ENCODE results near the gene IGF1R.
"Not testable (repeated sequence)": the region's sequence is repeated elsewhere in the genome, so short reads cannot be mapped to it uniquely, and the experiment has no call there.

IGF1R gene

DNA sequence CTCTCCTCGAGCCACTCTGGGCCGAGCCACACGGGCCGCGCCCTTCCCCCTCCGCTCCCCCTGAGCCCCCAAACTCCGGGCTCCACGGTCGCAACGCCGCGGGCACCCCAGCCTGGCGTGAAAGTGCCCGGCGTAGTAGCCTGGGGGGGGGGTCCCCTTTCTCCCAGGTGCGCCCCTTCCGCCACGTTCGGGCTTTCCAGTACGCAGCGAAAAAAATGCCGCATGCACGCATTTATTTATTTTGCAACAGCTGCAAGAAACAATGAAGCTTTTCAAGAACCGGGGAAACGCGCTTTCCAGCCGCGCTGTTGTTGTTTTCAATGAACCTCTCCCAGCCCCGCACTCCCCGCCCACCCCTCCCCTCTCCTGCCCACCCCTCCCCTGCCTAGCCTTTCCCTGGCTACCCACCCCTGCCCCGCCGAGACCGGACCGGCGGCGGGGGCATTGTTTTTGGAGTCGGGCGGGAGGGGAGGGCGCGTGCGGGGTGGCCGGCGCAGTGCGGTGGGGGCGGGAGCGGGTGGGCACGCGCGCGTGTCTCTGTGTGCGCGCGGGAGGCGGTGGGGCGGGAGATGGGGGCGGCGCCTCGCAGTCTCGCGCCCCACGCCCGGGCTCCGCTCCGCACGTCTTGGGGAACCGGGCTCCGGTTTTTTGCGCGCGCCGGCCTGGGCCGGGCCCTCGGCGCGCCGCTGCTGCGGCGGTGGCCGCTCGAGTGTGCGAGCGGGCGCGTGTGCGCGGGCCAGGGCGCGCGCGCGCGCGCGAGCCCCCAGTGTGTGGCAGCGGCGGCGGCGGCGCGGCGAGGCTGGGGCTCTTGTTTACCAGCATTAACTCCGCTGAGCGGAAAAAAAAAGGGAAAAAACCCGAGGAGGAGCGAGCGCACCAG, at the start of gene IGF1R:
IGF1R (plus strand) TSS at position 766 of the 880 bp plus-strand sequence. CDS start 1,043 bp downstream, outside the sequence.
- TF ChIP-seq POLR2A (IDR thresholded peaks at IDR 0.05; ENCODE audit: low read length), result no peak
- TF ChIP-seq GATA1 (IDR thresholded peaks at IDR 0.05; ENCODE audit: low read depth, low read length), result no peak
- DNase-seq, result peak; percentile 93 to 96

DNA sequence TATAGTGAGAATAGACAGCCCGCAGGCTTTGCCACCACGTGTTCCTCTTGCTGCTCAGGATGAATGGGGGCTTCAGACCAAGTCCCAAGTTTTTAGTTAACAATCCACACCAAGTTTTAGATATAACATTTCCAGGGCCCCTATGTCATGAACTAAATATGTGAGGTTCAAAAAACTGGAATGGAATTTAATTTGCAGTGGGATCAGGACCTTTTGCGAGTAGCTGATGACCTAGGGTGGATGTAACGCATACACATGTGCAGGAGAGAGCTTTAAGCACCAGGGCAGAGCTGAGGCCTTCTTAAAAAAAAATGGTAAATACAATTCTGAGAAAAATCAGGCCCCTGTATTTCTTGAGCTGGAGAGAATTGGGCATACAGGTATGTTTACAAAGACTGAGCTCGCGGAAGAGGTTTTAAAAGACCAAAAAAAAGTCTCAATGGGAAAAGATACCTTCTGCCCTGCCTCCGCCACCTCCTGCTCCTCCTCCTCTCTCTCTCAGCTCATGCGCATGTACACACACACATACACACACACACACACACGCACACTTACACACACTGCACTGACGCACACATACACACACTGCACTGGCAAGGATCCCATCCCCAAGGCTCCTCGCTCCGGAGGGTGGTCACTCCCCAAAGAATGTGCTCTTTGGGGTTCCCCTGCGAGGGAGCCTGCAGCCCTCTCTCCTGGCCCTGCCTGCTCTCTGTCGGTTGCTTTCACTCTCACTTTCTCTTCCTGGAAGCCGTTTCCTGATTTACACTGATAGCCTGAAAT, 48.2 kb upstream of the IGF1R start:
- peak in 1 of 2 experiments; percentile 5 for DNase-seq

DNA sequence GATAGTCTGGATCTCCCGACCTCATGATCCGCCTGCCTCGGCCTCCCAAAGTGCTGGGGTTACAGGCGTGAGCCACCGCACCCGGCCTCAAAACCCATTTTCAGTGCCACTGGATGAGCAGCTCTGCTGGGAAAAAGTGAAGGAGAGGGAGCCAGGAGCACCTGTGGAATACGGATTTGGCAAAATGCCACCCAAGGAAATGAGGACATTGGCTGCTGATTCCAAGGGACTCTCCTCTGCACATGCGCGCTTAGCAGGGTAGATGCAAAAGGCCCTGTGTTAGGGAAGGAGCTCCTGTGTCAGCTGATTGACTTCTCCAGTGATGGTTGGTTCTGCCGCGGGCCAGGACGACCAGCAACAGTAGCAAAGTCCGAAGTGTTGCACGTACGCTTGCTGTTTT, 43.4 kb upstream of the IGF1R start:
- TF ChIP-seq GATA1 (IDR thresholded peaks at IDR 0.05; ENCODE audit: low read depth, low read length) (no peak), POLR2A (IDR thresholded peaks at IDR 0.05; ENCODE audit: low read length) (no peak)
- no peak for DNase-seq

More for the DNA sequence above, 48.2 kb upstream of the IGF1R start:
- no peak for TF ChIP-seq GATA1 (IDR thresholded peaks at IDR 0.05; ENCODE audit: low read depth, low read length)

DNA sequence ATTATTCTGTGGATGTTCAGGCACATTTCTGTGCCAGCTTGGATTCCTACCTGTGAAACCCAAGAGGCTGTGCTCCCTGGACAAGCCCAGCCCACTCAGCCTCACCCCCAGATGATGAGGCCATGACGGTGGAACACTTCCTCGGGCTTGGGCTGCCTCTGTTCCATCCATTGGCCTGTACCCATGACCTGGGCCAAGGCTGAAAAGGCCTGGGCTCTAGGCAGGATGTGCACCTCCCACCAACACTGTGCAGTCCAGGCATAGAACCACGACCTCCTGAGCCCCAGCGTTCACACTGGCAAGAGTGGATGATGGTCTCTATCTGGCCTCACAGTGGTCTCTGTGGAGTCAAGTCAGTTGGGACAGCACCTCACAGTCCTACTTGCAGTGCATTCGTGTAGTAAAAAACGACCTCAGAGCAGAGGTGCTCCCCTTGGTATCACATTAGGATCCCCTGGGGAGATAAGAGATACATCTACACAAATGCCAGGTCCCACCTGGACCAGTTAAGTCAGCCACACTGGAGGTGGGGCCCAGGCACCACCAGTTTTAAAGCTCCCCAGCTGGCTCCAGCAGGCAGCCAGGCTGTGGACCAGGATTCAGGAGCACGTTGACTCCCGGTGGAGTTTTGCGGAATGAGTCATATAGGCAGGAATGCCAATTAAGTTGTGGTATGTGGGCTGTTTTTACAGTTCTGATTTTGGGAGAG, 39.0 kb upstream of the IGF1R start:
- DNase-seq, result no peak
- TF ChIP-seq POLR2A (IDR thresholded peaks at IDR 0.05; ENCODE audit: low read length) (no peak), GATA1 (IDR thresholded peaks at IDR 0.05; ENCODE audit: low read depth, low read length) (no peak)

DNA sequence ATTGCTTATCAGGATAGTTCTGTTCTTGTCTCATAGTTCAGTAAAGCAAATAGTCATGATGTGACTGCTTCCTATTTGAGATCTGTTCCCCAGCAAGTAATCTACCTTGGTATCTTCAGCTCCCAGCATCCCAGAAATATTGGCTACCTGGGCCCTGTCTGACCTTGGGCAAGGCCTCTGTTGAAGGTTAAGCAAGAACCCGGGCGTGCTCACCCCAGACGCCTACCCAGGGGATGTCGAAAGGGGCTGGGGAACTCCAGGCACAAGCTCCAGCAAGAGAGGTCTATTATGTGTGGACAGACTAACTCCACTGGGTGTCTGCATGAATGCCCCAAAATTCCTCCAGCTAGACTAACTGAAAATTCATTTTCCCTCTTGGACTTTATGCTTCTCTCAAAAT, 37.3 kb upstream of the IGF1R start:
- TF ChIP-seq POLR2A (IDR thresholded peaks at IDR 0.05; ENCODE audit: low read length) (no peak), GATA1 (IDR thresholded peaks at IDR 0.05; ENCODE audit: low read depth, low read length) (no peak)
- no peak for DNase-seq

DNA sequence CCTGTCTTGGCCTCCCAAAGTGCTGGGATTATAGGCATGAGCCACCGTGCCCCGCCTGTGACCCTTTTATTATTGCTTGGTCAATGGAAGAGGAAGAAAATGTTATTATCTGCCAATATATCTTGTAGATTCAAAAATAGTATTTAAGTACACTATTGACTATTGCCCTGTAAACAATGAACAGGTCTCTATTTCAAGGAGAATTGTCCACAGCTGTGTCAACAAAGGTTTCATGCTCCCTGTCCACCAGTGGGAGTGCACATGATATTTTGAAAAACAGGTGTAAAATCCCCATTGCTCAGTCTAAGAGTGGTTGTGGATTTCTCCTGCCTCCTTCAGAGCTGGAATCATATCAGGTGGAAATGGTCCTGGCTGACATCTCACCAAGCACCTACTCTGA, 36.5 kb upstream of the IGF1R start:
- DNase-seq, result no peak
- no peak for TF ChIP-seq GATA1 (IDR thresholded peaks at IDR 0.05; ENCODE audit: low read depth, low read length)
- TF ChIP-seq POLR2A (IDR thresholded peaks at IDR 0.05; ENCODE audit: low read length), result no peak

DNA sequence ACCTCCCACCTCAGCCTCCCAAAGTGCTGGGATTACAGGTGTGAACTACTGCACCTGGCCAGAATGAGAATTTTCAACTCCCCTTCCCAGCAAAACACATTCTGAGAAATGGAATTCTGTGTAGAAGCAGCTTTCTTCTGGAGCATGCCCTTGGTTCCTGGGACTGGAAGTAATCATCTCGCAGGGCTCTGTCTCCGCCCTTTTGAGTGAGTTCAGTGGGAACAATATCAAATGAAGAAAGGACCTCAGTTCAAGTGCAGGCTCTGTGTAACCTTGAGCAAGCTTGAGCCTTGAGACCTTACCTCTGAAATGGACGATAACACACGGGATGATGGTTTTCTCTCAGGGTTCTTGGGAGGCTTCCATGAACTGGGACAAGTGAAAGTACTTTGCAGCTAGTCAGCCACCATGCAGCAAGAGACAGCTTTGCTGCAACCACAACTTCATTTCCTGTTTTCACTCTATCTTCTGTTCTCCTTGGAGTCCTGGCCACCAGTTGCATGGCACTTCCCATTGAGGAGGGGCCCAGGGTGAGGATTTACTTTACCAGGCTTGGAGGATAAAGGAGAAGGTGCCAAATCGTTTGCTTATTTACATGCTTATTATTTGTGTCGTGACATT, 35.7 kb upstream of the IGF1R start:
- no peak for DNase-seq
- TF ChIP-seq GATA1 (IDR thresholded peaks at IDR 0.05; ENCODE audit: low read depth, low read length) (no peak), POLR2A (IDR thresholded peaks at IDR 0.05; ENCODE audit: low read length) (no peak)

DNA sequence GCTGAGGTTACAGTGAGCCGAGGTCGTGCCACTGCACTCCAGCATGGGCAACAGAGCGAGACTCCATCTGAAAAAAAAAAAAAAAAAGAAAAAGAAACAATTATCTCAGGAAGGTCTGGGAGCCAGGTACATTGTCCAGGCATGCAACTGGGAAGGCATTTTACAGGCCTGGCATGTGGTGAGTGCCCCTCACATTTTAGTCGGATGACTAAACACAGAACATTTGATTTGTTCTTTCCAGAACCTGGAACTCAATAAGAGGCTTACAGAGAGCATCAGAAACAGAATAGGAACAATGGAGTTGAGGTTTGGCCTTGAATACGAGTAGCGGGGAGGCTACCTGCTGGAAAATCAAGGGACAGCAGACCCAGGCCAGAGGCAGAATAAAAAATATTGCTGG, 33.7 kb upstream of the IGF1R start:
- DNase-seq, result no peak
- no peak for TF ChIP-seq POLR2A (IDR thresholded peaks at IDR 0.05; ENCODE audit: low read length)
- no peak for TF ChIP-seq GATA1 (IDR thresholded peaks at IDR 0.05; ENCODE audit: low read depth, low read length)

DNA sequence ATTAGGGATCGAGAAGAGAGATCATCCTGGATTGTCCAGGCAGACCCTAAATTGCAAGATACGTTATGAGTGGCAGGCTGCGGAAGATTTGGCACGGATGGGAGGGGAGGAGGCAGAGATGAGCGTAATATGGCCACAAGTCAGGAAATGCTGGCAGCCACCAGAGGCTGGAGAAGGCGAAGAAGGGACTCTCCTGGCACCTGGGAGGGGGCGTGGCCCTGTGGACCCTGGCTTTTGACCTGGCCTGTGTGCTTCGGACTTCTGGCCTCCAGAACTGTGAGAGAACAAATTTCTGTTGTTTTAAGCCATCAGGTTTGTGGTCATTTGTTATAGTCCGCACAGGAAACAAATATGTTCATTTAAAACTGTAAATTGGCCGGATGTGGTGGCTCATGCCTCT, 31.9 kb upstream of the IGF1R start:
- no peak for TF ChIP-seq POLR2A (IDR thresholded peaks at IDR 0.05; ENCODE audit: low read length)
- TF ChIP-seq GATA1 (IDR thresholded peaks at IDR 0.05; ENCODE audit: low read depth, low read length), result no peak
- no peak for DNase-seq

DNA sequence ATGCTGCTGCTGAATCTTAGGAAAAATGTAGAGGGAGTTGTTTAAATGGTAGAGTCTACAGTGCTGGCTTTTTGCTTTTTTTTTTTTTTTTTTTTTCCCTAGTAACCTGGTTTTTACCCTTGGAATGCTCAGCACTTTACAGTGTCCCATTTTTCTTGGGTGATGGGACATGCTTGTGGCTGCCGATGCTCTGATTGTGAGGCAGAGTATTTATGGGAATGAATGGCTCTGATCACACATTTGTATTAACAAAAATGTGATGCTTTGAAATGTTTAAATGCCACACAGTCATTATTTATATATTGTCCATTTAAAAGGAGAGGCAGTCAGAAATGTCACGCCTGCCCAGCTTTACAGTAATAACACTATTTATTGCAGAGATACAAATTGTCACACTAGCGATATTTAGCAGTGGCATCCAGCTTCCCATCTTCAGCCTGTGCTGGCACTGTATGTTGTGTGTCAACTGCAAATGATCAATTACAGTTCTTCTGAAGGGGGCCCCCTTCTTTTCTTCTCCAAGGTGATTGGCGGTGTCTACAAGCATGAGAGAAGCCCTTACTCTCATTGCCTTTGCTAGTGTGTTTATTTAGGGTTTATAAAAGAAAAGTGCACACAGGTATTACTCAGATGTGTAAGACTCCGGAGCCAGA, 30.9 kb upstream of the IGF1R start:
- TF ChIP-seq POLR2A (IDR thresholded peaks at IDR 0.05; ENCODE audit: low read length) (no peak), GATA1 (IDR thresholded peaks at IDR 0.05; ENCODE audit: low read depth, low read length) (no peak)

DNA sequence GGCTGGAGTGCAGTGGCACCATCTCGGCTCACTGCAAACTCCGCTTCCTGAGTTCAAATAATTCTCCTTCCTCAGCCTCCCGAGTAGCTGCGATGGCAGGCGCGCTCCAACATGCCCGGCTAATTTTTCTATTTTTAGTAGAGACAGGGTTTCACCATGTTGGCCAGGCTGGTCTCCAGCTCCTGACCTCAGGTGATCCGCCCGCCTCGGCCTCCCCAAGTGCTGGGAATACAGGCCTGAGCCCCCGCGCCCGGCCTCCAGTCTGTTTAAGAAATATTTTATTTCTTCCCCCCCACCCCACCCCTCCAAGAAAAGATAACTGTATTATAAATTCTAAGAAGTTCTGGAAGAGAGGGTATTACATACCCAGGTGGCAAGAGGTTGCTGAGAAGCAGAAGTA, 29.8 kb upstream of the IGF1R start:
- not testable (repeated sequence) for DNase-seq

More for the DNA sequence above, 30.9 kb upstream of the IGF1R start:
- no peak for DNase-seq

DNA sequence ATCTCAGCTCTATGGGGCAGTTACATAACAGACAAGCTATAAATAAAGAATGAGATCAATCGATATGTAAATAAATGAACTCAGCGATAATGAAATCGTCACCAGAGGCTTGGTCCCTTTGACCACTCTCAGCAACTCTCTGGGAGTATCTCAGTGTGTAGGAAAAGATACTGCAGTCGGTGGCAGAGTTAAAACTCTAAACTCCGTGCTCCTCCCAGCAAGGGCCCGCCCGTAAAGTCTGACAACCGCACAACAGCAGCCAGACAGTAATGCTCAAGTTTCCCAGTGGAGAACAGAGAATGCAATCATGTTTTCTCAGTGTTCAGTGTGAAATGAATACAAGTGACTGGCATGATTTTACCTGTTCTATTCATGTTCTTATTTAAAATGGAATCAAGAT, 28.3 kb upstream of the IGF1R start:
- no peak for TF ChIP-seq GATA1 (IDR thresholded peaks at IDR 0.05; ENCODE audit: low read depth, low read length)
- TF ChIP-seq POLR2A (IDR thresholded peaks at IDR 0.05; ENCODE audit: low read length), result no peak
- DNase-seq, result no peak

DNA sequence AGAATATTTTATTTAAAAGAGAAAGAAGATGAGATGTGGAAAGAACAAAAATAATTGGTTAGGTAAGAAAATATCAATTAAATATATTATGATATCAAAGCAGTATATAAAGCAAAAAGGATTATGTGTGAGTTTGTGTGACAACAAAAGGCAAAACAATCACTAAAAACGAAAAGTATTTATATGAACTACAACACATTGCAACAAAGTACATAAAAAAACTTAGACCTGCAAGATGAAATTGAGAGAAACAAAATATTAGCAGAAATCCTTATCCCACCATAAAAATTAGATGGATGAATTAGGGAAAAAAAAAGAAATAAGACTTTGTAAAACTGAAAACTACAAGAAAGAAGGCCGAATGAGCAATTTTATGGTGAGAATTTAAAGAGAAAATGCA, 27.3 kb upstream of the IGF1R start:
- TF ChIP-seq POLR2A (IDR thresholded peaks at IDR 0.05; ENCODE audit: low read length) (no peak), GATA1 (IDR thresholded peaks at IDR 0.05; ENCODE audit: low read depth, low read length) (no peak)
- no peak for DNase-seq
